Pancreas (tissue), 10 donors: ENCODE measurements around the gene RBM11. TPM values are rescaled to one million over a fixed set of nuclear protein-coding genes. Genes with fewer than 3 reads are reported as not detected.

Experiments used
- ATAC-seq, 4 donors: fragments of 200-7000 bp; cut with Tn5 transposase; one replicate each; pipeline versions ENCODE4 v1.8.0 to v1.9.1; 2020; ENCODE audit warnings: mild to moderate bottlenecking in 4 of 4, moderate library complexity in 4 of 4
- DNase-seq, 6 donors: peaks; one replicate each; pipeline ENCODE4 v3.0.0-alpha.2; 2020
- FAIRE-seq: peaks from 2 replicates; lab custom pipeline; 2012; peaks lifted over from hg19 to GRCh38; lab: Jason Lieb, UNC
- H3K27ac ChIP-seq, 4 donors: fragments of 200-600 bp; sonication (generic); 1 replicate in 3 of 4; 2 replicates in 1 of 4; pipeline versions ENCODE4 v1.5.0 to v1.8.0; 2020
- H3K27me3 ChIP-seq, 4 donors: fragments of 200-600 bp; one replicate each; pipeline ENCODE4 v1.8.0; 2021
- H3K36me3 ChIP-seq, 3 donors: fragments of 200-600 bp; sonication (generic) in 1 of 3; one replicate each; pipeline versions ENCODE4 v1.5.0 to v1.8.0; 2020 to 2021
- H3K4me1 ChIP-seq, 3 donors: fragments of 200-600 bp; one replicate each; pipeline ENCODE4 v1.8.0; 2021
- H3K4me3 ChIP-seq, 4 donors: fragments of 200-600 bp; sonication (generic) in 2 of 4; one replicate each; pipeline versions ENCODE4 v1.5.0 to v1.8.0; 2020 to 2021
- H3K9me3 ChIP-seq, 4 donors: fragments of 200-600 bp; one replicate each; pipeline ENCODE4 v1.8.0; 2021
- WGBS, 2 donors: extraction: QIAGEN DNeasy Blood & Tissue Kit; methylation state at CpG; one replicate each; pipeline ENCODE4 v1.1.7; 2013; 5-methylcytosine and 5-hydroxymethylcytosine counted together
- intact Hi-C, 3 donors: fragments of 100-400 bp; cut with DNase I; formaldehyde crosslinking; loops; one replicate each; pipeline versions ENCODE4 v1.11.1 to v1.14.2; 2022
- polyA plus RNA-seq, 2 donors: library from polyadenylated mRNA; stranded (reverse); fragments of 200-250 nt; gene quantifications; one replicate each; pipeline ENCODE4 v1.2.3, GENCODE V29; 2013
- total RNA-seq, 6 donors: library from RNA; stranded (reverse); fragmentation: NEBNext Ultra II Directional in 4 of 6; extraction: Animal tissue kit (Norgen Biotek cat#: 25700) in 4 of 6; gene quantifications; one replicate each; pipeline versions ENCODE4 v1.2.1 to v1.2.4, GENCODE V29; 2021 to 2023
- TF ChIP-seq, protein P1 (sequence below), 4 donors: fragments of 200-600 bp; sonication (generic) in 3 of 4; IDR thresholded peaks; one replicate each; pipeline versions ENCODE4 v1.5.0 to v1.8.0; 2021; ENCODE audit warnings: antibody characterized with exemption in 4 of 4
- donor health status: healthy with polysubstance abuse.
- donor health status: DM: no; HTN: no; CAD: no; lungs with moderate emphysema.
- donor health status: DM: no; HTN: no; CAD: no.
- donor health status: control.
- donor health status: control.
- donor health status: Bipolar disorder and iron deficiency.
- donor health status: DM: yes; HTN: yes; CAD: no.
- donor health status: DM: no; HTN: no; CAD: no.
- donor health status: DM: no; HTN: no; CAD: no.
- donor health status: DM: yes; HTN: yes; CAD: no.

The RBM11 gene
- total and polyA plus RNA-seq, 8 donors, result 0.28 to 4.3 (median 0.59) TPM

- TF ChIP-seq, protein P1, sequence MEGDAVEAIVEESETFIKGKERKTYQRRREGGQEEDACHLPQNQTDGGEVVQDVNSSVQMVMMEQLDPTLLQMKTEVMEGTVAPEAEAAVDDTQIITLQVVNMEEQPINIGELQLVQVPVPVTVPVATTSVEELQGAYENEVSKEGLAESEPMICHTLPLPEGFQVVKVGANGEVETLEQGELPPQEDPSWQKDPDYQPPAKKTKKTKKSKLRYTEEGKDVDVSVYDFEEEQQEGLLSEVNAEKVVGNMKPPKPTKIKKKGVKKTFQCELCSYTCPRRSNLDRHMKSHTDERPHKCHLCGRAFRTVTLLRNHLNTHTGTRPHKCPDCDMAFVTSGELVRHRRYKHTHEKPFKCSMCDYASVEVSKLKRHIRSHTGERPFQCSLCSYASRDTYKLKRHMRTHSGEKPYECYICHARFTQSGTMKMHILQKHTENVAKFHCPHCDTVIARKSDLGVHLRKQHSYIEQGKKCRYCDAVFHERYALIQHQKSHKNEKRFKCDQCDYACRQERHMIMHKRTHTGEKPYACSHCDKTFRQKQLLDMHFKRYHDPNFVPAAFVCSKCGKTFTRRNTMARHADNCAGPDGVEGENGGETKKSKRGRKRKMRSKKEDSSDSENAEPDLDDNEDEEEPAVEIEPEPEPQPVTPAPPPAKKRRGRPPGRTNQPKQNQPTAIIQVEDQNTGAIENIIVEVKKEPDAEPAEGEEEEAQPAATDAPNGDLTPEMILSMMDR (IDR thresholded peaks at IDR 0.05), result no peak
- Histone ChIP-seq H3K27me3 (peaks cover 0 to 9% (median 0%) of the 10 kb centered on the region in 4 donors), H3K4me3 (no peak overlapping the region), H3K36me3 (no peaks in the 10 kb centered on the region), H3K9me3 (no peaks in the 10 kb centered on the region), H3K4me1 (no peaks in the 10 kb centered on the region), H3K27ac (no peak overlapping the region)
- FAIRE-seq (no peak), DNase-seq (no peak), ATAC-seq (no peak)
- intact Hi-C loops, result loop anchor here in 1 of 3 donors (10.0 kb wide), 1 partner anchor 1343 kb away; no protein-coding TSS in a partner anchor
- WGBS, 2 donors, result 8 to 12% methylated on average over 1 of the region's 1 CpG
These were observed 35.4 kb downstream of the RBM11 start for GRCh38 chr21:14251336-14251735.

GRCh38 chr21:14259747-14260146 is 43.8 kb downstream of the RBM11 start:
- DNase-seq, result no peak
- peaks cover 5 to 7% (median 6%) of the 10 kb centered on the region in 3 donors for H3K4me1 ChIP-seq
- no peak overlapping the region for H3K4me3 ChIP-seq
- H3K27ac ChIP-seq, result no peak overlapping the region
- H3K27me3 ChIP-seq, result no peaks in the 10 kb centered on the region
- H3K36me3 ChIP-seq, result no peaks in the 10 kb centered on the region
- WGBS, 2 donors, result 7 to 11% methylated on average over 3 of the region's 3 CpGs
- peak; percentile 91 for FAIRE-seq
- TF ChIP-seq, protein P1 (IDR thresholded peaks at IDR 0.05), result peak; percentile 18 to 48 (median 32)
- intact Hi-C loops, result loop anchor here in 1 of 3 donors (10.0 kb wide), 1 partner anchor 1335 kb away; no protein-coding TSS in a partner anchor
- peak; percentile 77 to 96 (median 92) for ATAC-seq
- H3K9me3 ChIP-seq, result no peaks in the 10 kb centered on the region

- 9 to 21% methylated on average over 1 of the region's 1 CpG for WGBS, 2 donors
- no peaks in the 10 kb centered on the region for H3K9me3 ChIP-seq
- no peak overlapping the region for H3K4me3 ChIP-seq
- FAIRE-seq, result no peak
- H3K4me1 ChIP-seq, result peaks cover 5 to 7% (median 6%) of the 10 kb centered on the region in 3 donors
- DNase-seq, result no peak
- peak in 1 of 4 donors; percentile 36 for ATAC-seq
- no peaks in the 10 kb centered on the region for H3K27me3 ChIP-seq
- TF ChIP-seq, protein P1 (IDR thresholded peaks at IDR 0.05), result no peak
- intact Hi-C loops, result no loop called here
- no peaks in the 10 kb centered on the region for H3K36me3 ChIP-seq
- H3K27ac ChIP-seq, result no peak overlapping the region
These were observed 44.3 kb downstream of the RBM11 start for GRCh38 chr21:14260174-14260764.

DNA sequence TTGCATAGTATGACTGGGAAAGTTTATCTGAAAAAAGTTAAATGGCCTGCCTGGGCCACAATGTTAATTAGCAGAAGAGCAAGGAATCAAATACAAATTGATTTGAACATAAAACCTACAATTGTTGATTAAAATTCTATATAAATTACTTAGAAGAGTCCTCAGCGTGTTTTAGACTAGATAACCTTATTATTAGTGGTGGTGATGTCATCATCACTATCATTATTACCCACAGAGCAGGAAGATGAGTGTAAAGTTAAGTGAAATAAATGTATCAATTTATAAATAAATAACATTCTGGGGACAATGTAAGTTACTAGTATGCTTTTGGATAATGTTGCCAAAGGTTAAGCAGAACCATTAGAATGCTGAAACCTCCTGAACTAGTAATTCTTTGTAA is 46.1 kb downstream of the RBM11 start:
- DNase-seq (no peak), ATAC-seq (no peak), FAIRE-seq (no peak)
- TF ChIP-seq, protein P1 (IDR thresholded peaks at IDR 0.05), result no peak
- WGBS, 2 donors, result 45 to 93% methylated on average over 1 of the region's 1 CpG
- Histone ChIP-seq H3K27me3 (no peaks in the 10 kb centered on the region), H3K27ac (no peak overlapping the region), H3K4me3 (no peak overlapping the region), H3K9me3 (no peaks in the 10 kb centered on the region), H3K4me1 (peaks cover 5 to 7% (median 6%) of the 10 kb centered on the region in 3 donors), H3K36me3 (no peaks in the 10 kb centered on the region)
- intact Hi-C loops, result no loop called here

DNA sequence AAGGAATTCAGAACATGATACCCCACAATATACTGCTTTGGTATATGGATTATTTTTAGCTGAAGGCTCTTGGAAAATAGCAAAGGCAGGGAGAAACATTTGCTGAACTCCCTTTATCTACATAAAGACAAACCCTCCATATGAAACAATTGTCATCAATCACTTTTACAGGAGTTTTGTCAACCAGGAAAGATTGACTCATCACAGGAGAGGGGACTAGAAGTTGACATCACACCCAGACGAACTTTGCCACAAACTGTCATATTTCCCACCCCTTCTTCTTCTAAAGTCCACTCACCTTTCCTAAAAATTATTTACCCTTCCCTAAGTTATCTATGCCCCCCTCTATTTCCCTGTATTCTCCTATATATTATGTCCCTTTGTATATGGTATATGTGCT is 47.9 kb downstream of the RBM11 start:
- FAIRE-seq, result no peak
- intact Hi-C loops, result no loop called here

More for the DNA sequence above, 47.9 kb downstream of the RBM11 start:
- Histone ChIP-seq H3K4me1 (peaks cover 5 to 7% (median 6%) of the 10 kb centered on the region in 3 donors), H3K4me3 (no peak overlapping the region), H3K27me3 (peaks cover 0 to 6% (median 0%) of the 10 kb centered on the region in 4 donors), H3K9me3 (no peaks in the 10 kb centered on the region), H3K27ac (no peak overlapping the region), H3K36me3 (no peaks in the 10 kb centered on the region)
- 22 to 28% methylated on average over 1 of the region's 1 CpG for WGBS, 2 donors
- DNase-seq, result no peak
- TF ChIP-seq, protein P1 (IDR thresholded peaks at IDR 0.05), result no peak
- no peak for ATAC-seq
